HFF-Myc (cell line): Measurements from ENCODE around the gene ZBP1.

ENCODE experiments used
- DNase-seq: peaks from one replicate; pipeline ENCODE4 v3.0.0-alpha.2; 2011; ENCODE audit warnings: low read depth; ENCODE audit errors: extremely low read depth
- H3K4me3 ChIP-seq: replicated peaks from 2 replicates; pipeline ENCODE4 v1.5.1; 2011; ENCODE audit warnings: low read depth, mild to moderate bottlenecking, control low read depth, low read length
- CTCF ChIP-seq: IDR thresholded peaks from 2 replicates; pipeline ENCODE4 v1.5.1; 2012; ENCODE audit warnings: mild to moderate bottlenecking, low read depth, low read length, control low read depth; ENCODE audit errors: missing control alignments

ZBP1 gene

GRCh38 chr20:57582029-57582378 is 38.2 kb downstream of the ZBP1 start:
- no peak for DNase-seq
- no peak for TF ChIP-seq CTCF
- no peak overlapping the region for H3K4me3 ChIP-seq

- no peak overlapping the region for H3K4me3 ChIP-seq
- DNase-seq = no peak
- no peak for TF ChIP-seq CTCF
These were observed 38.8 kb downstream of the ZBP1 start for GRCh38 chr20:57581202-57582028.

GRCh38 chr20:57580478-57581201 is 39.6 kb downstream of the ZBP1 start:
- no peak for TF ChIP-seq CTCF
- H3K4me3 ChIP-seq = no peak overlapping the region
- no peak for DNase-seq

GRCh38 chr20:57579898-57580447 is 40.3 kb downstream of the ZBP1 start:
- TF ChIP-seq CTCF = no peak
- no peak for DNase-seq
- H3K4me3 ChIP-seq = no peak overlapping the region

GRCh38 chr20:57579331-57579897 is 40.8 kb downstream of the ZBP1 start:
- H3K4me3 ChIP-seq = no peak overlapping the region
- no peak for TF ChIP-seq CTCF
- no peak for DNase-seq

- TF ChIP-seq CTCF = no peak
- no peak for DNase-seq
- no peak overlapping the region for H3K4me3 ChIP-seq
These were observed 41.6 kb downstream of the ZBP1 start for GRCh38 chr20:57578476-57579165.
